K562 treated with DMSO at 1 percent for 48 hours (cell line): ENCODE measurements around the gene CD63. TPM values are rescaled to one million over a fixed set of nuclear protein-coding genes. Genes with fewer than 3 reads are reported as not detected.

Experiments used
- total RNA-seq: library from RNA; unstranded; fragments of 300-600 nt; gene quantifications from 2 replicates; pipeline ENCODE4 v1.2.3, GENCODE V29; 2022; ENCODE audit warnings: low replicate concordance; ENCODE audit errors: extremely low read depth

The CD63 gene, protein sequence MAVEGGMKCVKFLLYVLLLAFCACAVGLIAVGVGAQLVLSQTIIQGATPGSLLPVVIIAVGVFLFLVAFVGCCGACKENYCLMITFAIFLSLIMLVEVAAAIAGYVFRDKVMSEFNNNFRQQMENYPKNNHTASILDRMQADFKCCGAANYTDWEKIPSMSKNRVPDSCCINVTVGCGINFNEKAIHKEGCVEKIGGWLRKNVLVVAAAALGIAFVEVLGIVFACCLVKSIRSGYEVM
- 1,854 TPM in 1 of 2 replicates, not detected in the other for total RNA-seq

DNA sequence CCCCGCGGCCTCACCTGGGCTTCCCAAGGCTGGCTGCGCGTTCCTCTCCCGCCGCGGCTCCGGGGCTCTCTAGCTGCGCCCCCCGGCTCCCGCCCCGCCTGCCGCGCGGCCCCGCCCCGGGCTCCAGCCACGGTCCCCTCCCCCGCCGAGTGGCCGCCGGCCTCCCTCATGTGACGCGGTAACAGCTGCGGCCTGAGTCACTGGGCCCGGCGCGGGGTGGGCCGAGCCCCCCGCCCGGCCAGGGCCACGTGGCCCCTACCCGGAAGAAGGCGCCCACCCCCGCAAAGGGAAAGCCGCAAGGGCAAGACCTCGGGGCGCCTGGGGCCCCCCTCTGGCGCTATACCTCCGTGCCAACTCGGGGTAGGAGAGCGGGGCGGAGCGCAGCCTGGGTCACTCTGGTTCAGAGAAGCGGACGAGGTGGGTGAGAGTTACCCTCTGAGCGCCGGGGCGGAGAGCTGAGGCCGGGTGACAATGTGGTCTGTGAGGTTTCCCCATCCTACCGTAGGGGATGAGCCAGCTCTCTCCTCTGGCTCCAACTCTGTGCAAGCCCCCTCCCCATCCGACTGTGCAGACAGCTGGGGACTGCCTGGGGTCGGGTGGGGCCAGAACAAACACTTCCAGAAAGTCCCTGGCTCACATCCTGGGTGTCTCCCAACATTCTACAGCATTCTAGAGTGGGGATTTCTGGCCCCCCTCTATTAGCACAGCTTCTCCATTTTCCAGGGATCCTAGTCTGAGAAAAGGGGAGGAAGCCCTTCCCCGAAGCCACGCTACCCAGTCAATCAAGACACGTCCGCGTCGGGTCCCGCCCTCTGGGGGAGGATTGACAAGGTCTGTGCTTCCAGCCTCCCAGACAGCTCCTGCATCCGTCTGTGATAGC lies at the start of gene CD63:
CD63 (minus strand) TSS at position 71 of the 880 bp plus-strand sequence. CDS start 668 bp downstream, outside the sequence.

DNA sequence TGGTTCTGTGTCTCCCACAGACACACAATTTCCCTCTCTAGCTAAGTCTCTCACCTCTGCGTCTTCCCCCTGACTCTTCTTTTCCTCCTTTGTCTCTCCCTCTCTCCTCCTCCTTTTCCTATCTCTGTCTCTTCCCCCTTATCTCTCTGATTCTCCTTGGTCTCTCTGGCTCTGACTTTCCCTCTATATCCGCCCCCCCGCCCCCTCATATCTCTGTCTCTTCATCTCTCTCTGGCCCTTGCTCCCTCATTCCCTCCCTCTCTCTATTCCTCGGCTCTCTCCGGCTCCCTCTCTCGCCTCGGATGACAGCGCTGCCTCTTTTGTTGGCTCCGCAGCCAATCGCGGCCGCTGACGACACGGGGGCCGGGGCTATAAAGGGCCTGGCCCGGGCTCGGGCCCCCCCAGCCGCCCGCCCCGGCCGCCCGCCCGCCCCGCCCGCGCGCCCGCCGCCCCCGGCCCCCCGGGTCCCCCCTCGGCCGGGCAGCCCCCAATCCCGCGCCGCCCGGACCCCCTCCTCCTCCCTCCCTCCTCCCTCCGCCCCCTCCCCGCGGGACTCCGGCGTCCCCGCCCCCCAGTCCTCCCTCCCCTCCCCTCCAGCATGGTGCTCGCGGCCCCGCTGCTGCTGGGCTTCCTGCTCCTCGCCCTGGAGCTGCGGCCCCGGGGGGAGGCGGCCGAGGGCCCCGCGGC lies 14.1 kb upstream of the CD63 start, which contains the start of gene GDF11:
GDF11 (plus strand) TSS at position 404 of the 687 bp plus-strand sequence; CDS start at position 599, 195 bp downstream.

DNA sequence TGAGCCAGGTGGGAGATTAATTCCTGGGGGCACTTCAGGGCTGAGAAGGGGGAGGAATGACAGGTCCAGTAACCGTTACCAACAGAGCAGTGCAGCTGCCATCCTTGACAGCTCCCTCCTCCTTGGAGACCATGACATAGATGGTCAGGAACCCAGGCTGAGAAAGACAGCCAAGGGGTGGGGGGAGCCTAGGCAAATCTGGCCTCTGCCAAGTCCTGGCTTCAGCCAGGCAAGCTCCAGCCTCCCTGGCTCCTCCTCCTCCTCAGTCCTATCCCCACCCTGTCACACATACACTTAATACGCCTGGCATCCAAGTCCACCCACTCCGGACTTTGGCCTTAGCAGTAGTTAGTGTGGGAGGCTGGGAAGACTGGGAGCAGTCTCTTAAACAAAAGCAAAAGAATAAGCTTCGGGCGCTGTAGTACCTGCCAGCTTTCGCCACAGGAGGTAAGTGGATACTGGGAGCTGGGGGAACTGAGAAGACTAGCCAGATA lies 8.7 kb downstream of the CD63 start, which contains the start of gene RDH5:
RDH5 (plus strand) TSS at position 323 of the 494 bp plus-strand sequence. CDS start 792 bp downstream, outside the sequence.

DNA sequence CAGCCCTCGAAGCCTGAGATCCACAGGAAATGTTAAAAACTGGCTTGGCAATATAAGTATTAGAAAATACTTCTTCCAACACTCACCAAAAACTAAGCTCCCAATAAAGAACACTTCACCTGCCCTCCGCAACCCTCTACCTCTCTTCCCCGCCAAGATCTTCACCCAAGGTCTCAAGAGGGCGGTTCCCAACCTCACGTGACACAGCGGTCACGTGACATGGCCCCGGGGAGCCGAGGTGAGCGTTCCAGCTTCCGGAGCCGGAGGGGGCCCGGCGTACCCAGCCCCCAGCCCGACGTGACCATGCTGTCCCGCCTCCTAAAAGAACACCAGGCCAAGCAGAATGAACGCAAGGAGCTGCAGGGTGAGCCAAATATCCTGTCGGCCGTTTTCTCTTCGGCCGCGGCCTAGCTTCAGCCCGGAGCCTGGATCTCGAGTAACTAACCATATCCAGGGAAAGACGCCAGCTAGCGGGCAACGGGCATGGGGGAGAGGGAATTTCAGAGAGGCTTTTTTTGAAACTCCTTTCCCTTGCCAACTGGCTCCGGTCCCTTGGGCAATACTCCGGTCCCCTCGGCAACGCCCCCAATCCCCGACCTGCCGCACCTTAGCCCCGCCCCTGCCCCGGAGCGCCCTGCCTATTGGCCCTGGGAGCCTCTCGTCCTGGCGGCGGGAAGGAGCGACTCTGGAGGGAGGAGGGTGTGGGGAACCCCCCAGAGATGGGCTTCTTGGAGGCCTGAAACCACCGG lies 12.8 kb downstream of the CD63 start, which contains the start of gene BLOC1S1:
BLOC1S1 (plus strand) TSS at position 214 of the 749 bp plus-strand sequence; CDS start at position 220, 6 bp downstream.

DNA sequence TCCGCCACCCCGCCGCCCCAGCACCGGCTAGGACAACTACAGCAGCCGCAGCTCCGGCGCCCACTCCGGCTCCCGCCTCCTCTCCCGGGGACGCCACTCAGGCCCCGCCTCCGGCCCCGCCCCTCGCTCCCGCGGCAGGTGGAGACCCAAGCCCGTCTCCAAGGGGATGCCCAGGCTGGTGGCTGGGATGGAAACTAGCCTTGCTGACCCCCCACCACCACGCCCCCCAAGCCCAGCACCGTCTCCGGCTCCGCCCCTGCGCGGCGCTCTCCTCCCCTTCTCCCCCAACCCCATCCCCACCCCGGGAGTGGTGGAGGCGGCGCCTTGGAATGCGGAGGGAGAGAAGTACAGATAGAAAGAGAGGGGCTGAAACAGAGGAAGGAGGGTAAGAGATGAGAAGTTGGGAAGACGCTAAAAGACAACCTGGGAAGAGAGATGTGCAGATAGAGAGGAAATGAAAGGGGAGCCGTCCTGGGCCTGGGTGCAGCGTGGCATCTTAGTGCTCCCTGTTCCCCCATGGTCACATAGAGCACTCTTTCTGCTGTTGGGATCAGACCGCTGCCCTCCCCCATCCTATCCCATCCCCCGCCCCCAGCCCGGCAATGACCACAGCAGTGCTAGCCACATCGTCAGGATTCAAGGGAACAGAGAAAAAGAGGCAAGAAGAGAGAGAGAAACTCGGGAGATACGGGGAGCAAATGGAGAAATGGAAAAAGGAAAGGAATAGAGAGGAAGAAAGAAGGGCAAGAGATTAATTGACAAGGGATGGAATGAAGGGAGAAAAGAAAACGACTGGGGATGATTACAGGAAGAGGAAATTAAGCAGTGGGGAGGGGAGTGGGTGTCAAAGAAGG lies 20.7 kb downstream of the CD63 start, which contains the start of gene ITGA7:
ITGA7 (minus strand) TSS at position 64 of the 854 bp plus-strand sequence. CDS start 222 bp downstream, outside the sequence.

Other genes starting within 250 kb of the CD63 start
- not detected in 2 replicates for gene OR6C68, start 236.6 kb downstream of the CD63 start, total RNA-seq
- not detected in 2 replicates for gene OR6C4, start 179.4 kb downstream of the CD63 start, total RNA-seq
- gene OR2AP1, start 156.5 kb downstream of the CD63 start, total RNA-seq = not detected in 2 replicates
- gene OR10P1, start 92.1 kb downstream of the CD63 start, total RNA-seq = not detected in 2 replicates
- gene ITGA7, start 21.1 kb downstream of the CD63 start, total RNA-seq = not detected in 2 replicates
- gene BLOC1S1, start 13.0 kb downstream of the CD63 start, total RNA-seq = not detected in 2 replicates
- not detected in 2 replicates for gene RDH5, start 8.6 kb downstream of the CD63 start, total RNA-seq
- not detected in 2 replicates for gene GDF11, start 14.1 kb upstream of the CD63 start, total RNA-seq
- not detected in 2 replicates for gene SARNP, start 88.7 kb upstream of the CD63 start, total RNA-seq
- gene ORMDL2, start 89.0 kb upstream of the CD63 start, total RNA-seq = not detected in 2 replicates
- gene DNAJC14, start 100.6 kb upstream of the CD63 start, total RNA-seq = not detected in 2 replicates
- not detected in 2 replicates for gene MMP19, start 113.9 kb upstream of the CD63 start, total RNA-seq
- gene PYM1, start 198.9 kb upstream of the CD63 start, total RNA-seq = not detected in 2 replicates
- gene DGKA, start 202.2 kb upstream of the CD63 start, total RNA-seq = not detected in 2 replicates
- not detected in 2 replicates for gene PMEL, start 237.0 kb upstream of the CD63 start, total RNA-seq
- gene CDK2, start 237.8 kb upstream of the CD63 start, total RNA-seq = not detected in 2 replicates
- gene RAB5B, start 245.1 kb upstream of the CD63 start, total RNA-seq = not detected in 2 replicates